VCaP (cell line): Measurements from ENCODE around the gene SGSM1.

Experiments
- H3K27ac ChIP-seq: fragments of 450-650 bp; 2 replicates; pipeline ENCODE4 v1.5.1; 2017
- CTCF ChIP-seq: fragments of 450-650 bp; conservative IDR thresholded peaks from 2 replicates; pipeline ENCODE4 v1.5.1; 2017; ENCODE audit warnings: mild to moderate bottlenecking, moderate library complexity

Gene SGSM1

DNA sequence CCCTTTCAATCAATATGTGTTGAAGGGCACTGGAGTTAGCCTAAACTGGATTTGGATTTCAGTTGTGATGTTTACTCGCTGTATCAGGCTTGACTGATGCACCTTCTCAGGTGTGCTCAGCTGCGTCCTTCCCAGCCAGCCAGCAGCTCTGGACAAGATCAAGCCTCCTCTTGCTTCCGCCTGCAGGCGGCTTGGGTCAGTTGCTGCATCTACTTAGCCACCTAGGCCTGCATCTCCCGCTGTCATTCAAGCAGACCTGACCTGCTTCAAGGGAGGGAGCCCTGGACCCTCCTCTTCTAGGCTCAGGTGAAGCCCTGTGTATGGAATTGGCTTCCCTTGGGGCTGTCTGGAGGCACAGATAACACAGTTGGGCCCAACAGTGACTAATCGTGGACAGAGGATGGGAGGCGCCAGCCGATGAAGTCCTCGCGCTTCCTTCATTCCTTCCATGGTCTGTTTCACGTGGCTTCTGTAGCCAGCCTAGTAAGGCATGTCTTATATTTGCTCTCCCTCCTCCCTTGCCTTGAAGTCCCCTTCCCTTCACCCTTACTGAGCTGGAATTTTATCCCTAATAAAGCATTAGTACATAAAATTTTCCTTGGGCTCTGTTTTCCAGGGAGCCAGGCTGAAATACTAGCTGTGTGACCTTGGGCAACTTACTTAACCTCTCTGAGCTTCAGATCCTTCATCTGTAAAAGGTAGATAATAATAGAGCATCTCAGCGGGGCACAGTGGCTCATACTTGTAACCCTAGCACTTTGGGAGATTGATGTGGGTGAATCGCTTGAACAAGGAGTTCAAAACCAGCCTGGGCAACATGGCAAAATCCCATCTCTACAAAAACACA is 142.6 kb downstream of the SGSM1 start:
- no peak for TF ChIP-seq CTCF

GRCh38 chr22:24950272-24950902 is 144.4 kb downstream of the SGSM1 start:
- no peak for TF ChIP-seq CTCF
- no peak overlapping the region for H3K27ac ChIP-seq

More for the DNA sequence above, 142.6 kb downstream of the SGSM1 start:
- H3K27ac ChIP-seq = no peak overlapping the region

- TF ChIP-seq CTCF = peak; percentile 93
- H3K27ac ChIP-seq = peak within 1 kb of the TSS; percentile 93
Observed at GRCh38 chr22:24951942-24952836, 146.2 kb downstream of the SGSM1 start, which contains the start of gene KIAA1671. Gene KIAA1671, plus strand, starts transcription at chr22:24952716. Its CDS starts 75,284 bp downstream, at chr22:25028000.

DNA sequence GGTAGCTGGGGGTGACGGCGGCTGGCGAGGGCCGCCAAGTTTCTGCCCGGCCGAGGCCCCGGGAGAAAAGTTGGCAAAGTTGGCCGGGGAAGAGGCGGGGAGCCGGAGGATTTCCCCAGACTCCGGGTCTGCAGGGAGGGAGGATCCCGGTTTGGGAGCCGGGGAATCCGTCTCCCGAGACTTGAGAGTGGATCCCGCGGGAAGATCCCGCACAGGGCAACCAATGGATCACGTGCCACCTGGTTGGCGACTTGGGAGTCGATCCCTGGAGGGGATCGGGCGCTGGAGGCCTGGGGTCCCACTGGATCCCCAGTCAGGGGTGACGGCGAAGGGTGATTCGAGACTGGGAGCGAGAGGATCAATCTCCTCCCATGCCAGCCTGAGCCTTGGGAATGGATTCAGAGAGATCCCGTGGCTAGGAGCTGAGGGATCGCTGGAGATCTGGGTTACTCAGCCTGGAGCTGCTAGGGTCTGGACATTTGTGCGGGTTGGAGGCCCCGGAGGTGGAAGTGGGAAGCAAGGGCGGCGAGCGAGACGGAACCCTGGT is 146.9 kb downstream of the SGSM1 start:
- no peak for TF ChIP-seq CTCF
- H3K27ac ChIP-seq = peak overlapping the region; percentile 93

GRCh38 chr22:24953384-24954113 is 147.5 kb downstream of the SGSM1 start:
- H3K27ac ChIP-seq = peak overlapping the region; percentile 93
- TF ChIP-seq CTCF = no peak

DNA sequence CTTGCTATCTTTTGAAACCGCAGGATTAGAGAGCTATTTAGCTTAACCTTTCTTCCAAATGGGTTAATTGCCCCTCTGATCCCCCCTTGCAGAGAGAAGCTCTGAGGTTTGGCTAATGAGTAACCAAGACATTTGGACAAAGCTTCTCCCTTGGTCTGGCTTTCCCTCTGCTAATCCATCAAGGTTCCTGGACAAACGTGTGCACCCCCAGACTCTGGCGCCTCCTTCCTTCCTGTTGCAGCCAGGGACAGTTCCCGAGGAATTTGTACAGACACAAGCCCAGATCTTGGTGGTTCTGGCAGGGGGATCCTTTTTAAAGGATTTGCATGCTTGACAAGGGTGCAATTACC is 148.1 kb downstream of the SGSM1 start:
- peak overlapping the region; percentile 93 for H3K27ac ChIP-seq
- TF ChIP-seq CTCF = no peak
